ENCODE results near the gene AZU1.

The AZU1 gene

DNA sequence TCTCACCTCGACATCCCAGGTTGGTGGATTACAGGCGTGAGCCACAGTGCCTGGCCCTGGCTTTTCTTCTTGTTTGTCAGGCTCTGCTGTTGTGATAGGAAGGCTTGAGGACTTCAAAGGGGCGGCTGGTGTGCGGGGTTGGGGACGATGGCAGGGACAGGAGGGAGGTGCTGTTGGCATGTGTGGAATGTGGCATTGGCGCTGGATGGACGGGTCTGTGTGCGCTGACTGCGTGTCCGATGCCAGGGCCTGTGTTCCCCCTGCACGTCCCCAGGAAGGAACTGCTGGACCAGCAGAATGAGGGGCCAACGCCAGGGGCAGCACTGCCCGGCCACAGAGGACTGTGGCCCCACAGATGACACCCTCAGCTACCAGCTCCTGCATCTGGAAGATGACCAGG, 43.1 kb upstream of the AZU1 start:
- H3K4me3 ChIP-seq (replicated peaks; ENCODE audit: low read depth, low read length): no peak overlapping the region
- TF ChIP-seq CTCF (IDR thresholded peaks at IDR 0.05; ENCODE audit: low read depth, low read length, missing control alignments): no peak
- DNase-seq (ENCODE audit: extremely low read depth, low read depth): no peak

DNA sequence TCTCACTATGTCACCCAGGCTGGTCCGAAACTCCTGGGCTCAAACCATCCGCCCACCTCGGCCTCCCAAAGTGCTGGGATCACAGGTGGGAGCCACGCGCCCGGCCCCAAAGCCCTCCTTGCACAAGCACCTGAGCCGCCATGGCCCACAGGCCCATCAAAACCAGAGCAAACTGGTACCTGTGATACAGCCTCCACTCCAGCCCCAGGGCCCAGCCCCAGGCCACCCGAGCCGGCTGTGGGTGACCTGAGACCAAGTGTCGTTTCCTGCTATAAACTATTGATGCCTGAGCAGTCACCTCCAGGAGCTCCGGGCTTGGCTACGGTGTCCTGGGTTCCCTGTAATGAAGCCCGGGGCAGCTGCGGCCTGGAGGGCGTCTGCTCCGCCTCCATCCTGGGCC, 40.1 kb upstream of the AZU1 start:
- no peak overlapping the region for H3K4me3 ChIP-seq (replicated peaks; ENCODE audit: low read depth, low read length)
- DNase-seq (ENCODE audit: extremely low read depth, low read depth): no peak
- no peak for TF ChIP-seq CTCF (IDR thresholded peaks at IDR 0.05; ENCODE audit: low read depth, low read length, missing control alignments)

DNA sequence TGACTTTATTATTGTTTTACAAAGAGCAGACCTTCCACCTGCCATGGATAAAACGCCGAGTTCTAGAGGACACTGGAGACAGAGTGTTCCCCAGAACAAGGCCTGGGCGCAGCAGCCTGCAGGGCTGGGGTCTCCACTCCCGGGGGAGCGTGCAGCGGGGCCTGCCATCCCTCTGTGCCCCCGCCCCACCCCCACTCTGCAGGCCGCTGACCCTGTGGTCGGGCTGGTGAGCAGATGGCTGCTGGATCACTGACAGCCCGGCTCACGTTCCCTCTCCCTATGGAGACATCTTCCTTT, 39.0 kb upstream of the AZU1 start:
- TF ChIP-seq CTCF (IDR thresholded peaks at IDR 0.05; ENCODE audit: low read depth, low read length, missing control alignments): no peak
- H3K4me3 ChIP-seq (replicated peaks; ENCODE audit: low read depth, low read length): no peak overlapping the region

DNA sequence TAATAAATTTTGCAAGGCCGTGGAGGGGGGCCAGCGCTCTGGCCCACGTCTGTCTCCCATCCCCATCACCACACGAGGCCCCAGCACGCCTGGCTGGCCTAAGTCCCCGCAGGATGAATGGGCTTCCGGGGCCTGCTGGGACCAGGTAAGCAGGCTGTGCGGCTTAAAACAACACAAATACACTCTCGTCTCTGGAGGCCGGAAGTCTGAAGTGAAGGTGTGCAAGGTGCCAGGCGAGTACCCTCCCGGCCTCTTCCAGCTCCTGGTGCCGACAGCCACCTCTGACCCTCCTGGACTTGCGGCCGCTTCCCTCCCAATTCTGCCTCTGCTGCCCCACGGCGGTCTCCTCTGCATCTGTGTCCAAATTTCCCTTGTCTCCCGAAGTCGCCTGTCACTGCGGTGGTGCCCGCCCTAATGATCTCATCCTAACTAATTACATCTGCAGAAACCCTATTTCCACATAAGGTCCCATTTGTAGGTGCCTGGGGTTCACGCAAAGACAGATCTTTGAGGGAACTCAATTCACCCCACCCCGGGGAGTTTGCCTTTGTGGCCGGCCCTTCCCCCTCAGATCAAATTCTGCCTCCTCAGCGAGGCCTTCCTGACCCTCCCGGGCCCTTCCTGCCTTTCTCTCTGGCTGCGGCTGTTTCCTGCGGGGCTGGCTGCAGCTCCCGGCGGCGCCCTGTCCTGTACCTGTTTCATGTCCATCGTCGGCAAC, 38.5 kb upstream of the AZU1 start:
- no peak for TF ChIP-seq CTCF (IDR thresholded peaks at IDR 0.05; ENCODE audit: low read depth, low read length, missing control alignments)
- H3K4me3 ChIP-seq (replicated peaks; ENCODE audit: low read depth, low read length): no peak overlapping the region
- DNase-seq (ENCODE audit: extremely low read depth, low read depth): no peak

More for the DNA sequence above, 39.0 kb upstream of the AZU1 start:
- DNase-seq (ENCODE audit: extremely low read depth, low read depth): no peak

GRCh38 chr19:789701-790060, 38.0 kb upstream of the AZU1 start:
- H3K4me3 ChIP-seq (replicated peaks; ENCODE audit: low read depth, low read length): no peak overlapping the region
- TF ChIP-seq CTCF (IDR thresholded peaks at IDR 0.05; ENCODE audit: low read depth, low read length, missing control alignments): no peak
- DNase-seq (ENCODE audit: extremely low read depth, low read depth): no peak

DNA sequence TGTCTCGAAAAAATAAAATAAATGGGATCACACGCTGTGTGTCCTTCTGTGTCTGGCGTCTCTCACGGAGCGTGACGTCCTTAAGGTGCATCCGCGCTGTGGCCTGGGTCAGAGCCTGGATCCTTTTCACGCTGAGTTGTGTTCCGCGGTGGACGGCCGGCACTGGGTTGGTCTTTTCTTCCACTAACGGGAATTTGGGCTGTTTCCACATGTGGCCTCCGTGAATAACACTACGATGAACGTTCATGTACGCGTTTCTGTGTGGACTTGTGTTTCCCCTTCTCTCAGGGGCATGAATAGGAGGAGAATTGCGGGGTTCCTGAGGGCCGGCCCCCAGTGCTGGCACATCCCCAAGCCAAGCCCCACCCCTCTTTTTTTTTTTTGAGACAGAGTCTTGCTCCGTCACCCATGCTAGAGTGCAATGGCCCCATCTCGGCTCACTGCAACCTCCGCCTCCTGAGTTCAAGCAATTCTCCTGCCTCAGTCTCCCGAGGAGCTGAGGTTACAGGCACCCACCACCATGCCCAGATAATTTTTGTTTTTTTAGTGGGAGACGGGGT, 36.5 kb upstream of the AZU1 start:
- no peak for DNase-seq (ENCODE audit: extremely low read depth, low read depth)
- no peak overlapping the region for H3K4me3 ChIP-seq (replicated peaks; ENCODE audit: low read depth, low read length)
- no peak for TF ChIP-seq CTCF (IDR thresholded peaks at IDR 0.05; ENCODE audit: low read depth, low read length, missing control alignments)
